GM18858 (cell line): Measurements from ENCODE around the gene RAB31.

Experiments used
- ATAC-seq: cut with Tn5 transposase; IDR thresholded peaks from one replicate; pipeline ENCODE4 v1.9.1; 2021; ENCODE audit not compliant: unreplicated experiment

Gene RAB31

DNA sequence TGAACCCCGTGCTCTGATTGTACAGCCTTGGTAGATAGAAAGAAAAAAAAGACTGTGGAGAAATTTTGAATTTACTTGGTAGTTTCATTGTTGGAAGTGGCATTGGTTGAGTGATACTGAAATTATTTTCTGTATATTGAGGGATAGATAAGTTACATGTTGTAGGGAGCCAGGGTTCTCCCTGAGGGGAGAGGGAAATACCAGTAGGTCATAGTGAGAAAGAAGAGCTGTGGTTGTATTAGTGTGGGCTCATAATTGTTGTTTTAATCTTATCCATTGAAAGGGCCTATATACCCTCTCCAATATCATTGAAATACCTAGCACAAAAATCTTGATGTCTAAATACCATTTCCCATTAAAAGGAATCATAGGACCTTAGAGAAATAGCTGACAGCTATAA is 16.9 kb upstream of the RAB31 start:
- no peak for ATAC-seq

DNA sequence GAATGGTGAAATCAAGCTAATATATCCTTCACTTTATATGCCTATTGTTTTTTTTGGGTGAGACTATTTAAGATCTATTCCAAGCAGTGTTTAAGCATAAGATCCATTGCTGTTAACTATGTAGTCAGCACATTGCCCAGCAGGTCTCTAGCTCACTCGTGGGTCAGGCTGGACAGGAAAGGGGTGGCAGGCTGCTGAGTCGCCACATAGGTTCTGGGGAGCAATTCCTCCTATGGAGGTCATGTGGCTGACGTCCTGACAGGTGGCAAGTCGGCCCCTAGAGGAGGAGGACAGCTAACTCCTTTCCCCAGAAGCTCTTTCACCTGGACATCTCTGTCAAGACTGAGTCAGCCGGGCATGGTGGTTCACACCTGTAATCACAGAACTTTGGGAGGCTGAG is 13.9 kb upstream of the RAB31 start:
- ATAC-seq = no peak

DNA sequence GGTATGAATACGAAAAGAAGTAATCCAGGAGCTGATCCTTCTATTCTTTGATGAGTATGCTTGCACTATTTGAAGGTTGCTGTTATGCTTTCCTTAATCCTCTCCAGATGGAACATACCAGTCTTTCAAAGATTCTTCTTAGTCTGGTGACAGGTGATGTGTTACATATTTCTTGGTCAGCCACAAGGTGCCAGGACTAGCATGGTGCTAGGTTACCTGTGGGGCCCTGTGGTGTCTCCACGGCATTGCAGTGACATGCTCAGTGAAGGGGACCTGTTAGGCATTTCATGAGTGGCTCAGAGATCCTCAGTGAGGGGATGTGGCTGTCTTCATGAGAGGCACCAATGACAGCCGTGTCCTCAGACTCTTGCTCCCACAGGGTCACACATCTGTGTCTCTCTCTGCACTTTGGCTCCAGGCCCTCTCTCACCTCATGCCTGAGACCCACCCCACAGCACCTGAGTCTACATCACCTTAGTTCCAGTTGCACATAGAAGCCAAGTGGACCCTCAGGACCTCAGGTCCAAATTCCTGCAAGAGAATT is 13.1 kb upstream of the RAB31 start:
- no peak for ATAC-seq

DNA sequence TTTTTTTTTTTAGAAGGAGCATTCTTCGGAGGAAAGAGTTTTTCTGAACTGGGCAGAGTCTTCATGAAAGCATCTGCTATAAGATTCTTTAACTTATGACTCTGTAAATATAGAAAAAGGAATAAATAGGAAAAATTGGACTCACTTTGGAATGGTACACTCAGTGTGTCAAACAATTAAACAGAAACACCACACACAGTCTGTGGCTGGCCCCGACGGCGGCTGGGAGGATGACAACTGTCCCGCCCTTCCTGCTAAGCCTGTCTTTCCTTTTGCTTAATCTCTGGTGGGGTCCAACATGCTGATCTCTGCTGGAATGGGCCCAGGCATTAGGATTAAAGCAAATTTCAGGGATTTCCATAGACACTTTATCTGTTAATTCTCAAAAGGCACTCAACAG is 12.5 kb upstream of the RAB31 start:
- no peak for ATAC-seq

DNA sequence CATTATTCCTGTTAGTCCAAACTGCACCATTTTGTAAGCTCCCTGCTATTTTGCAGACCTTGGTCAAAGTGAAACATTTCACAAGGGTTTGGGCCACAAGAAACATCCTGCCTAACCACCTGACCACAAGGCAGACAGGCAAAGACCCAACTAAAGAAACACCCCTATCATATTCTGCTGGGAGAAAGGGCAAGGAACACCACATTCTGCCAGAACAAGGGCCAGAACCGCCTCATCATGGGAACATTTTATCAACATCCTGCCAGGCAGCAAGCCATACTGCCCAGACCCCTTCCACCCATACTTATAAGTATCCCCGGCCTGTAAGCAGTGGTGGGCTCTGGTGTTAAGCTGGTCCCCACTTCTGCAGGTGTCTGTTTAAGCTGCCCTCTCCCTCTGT is 12.0 kb upstream of the RAB31 start:
- no peak for ATAC-seq

DNA sequence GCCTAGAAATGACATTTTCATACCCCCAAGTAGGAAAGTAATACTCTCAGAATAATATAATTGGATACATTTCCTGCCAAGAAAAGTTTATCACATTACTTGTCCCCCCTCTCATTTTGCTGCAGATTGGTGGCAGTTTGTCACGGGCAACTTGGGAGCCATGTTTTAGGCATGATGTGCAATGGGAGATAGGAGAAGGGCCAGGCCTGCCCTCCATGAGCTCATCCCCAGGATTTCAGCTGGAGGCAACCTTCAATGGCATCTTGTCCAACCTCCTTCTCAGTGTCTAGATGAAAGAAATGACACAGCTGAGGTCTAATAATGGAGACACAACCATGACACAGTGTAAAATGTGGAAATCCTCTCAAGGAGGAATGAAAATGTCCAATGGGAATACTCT is 11.4 kb upstream of the RAB31 start:
- ATAC-seq = no peak

DNA sequence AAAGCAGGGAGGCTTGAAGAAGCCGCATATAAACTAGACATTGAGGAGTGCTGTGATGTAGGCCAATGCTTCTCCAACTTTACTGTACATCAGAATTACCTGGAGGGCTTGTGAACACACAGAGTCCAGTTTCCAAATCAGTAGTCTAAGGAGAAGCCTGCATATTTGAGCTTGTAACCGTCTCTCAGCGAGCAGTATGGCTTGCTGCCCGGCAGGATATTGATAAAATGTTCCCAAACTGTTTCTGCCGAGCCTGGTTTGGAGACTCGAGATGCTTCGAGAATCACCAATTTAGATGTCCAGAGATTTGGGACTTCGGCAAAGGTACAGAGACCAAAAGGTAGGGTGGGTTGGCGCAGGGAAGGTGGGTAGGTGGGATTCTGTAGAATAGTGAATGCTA is 11.0 kb upstream of the RAB31 start:
- no peak for ATAC-seq

DNA sequence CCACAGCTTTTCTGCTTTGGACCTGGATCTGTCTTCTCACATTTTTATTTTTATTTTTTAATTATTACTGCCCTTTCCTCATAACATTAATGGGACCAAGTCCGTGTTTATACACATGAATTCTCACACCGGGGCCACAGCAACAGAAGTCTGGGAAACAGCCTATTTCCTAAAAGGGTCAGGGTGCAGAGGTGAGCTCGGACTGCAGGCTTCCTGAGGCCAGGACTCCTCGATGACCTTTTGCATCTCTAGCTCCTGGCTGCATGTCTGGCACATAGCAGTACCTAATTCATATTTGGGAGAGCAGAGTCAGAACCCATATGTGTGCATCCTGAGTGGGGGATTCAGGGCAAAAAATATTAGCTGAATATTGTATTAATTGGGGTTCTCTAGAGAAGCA is 9.6 kb upstream of the RAB31 start:
- ATAC-seq = no peak

DNA sequence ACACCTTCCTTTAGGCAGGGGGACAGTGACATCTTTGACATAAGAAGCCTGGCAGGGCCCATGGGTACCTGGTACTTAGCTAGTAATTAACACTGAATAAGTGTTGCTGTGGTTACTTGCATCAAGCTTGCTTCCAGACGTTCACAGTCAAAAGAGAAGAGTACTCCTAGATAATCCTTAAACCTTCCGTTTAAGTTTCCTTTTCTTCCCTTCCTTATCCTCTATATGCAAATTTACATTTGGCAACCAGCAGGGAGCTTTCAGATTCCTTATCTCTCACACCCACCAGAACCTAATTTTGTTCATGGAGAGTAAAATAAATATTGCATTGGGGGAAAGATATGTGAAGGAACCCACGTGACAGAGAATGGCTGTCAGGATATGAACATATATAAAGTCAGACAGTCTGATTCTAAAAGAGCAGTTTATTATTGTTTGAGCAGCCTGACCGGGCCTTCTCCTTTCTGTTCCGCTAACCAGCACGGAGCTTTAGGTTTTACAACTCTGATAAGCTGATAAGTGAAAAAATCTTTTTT is 7.8 kb upstream of the RAB31 start:
- ATAC-seq = no peak

DNA sequence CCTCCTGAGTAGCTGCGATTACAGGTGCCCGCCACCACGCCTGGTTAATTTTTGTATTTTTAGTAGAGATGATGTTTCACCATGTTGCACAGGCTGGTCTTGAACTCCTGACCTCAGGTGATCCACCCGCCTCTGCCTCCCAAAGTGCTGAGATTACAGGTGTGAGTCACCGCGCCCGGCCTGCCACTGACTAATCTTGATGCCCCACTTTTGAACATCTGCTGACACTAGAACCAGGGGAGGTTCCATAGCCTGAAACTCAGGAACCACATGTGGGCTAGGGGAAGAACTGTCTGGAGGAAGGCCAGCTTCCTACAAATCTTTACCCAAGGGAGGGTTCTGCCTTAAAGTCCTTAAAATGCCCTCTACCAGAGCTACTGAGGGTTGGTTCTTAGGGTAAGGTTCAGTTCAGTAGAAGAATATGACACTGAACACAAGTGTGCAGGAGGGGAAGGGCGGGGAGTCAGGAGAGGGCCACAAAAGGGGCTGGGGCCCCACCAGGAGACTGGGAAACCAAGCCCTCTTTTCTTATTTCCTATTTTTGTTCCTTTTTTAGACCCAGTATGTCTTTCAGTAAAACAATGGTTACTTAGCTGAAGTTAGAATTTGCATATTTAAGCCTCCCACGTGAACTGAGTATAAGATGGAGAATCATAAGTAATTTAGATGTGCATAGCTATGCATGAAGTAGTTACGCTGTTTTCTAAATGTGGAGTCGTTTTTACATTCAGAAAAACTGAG is 6.3 kb upstream of the RAB31 start:
- ATAC-seq = no peak

DNA sequence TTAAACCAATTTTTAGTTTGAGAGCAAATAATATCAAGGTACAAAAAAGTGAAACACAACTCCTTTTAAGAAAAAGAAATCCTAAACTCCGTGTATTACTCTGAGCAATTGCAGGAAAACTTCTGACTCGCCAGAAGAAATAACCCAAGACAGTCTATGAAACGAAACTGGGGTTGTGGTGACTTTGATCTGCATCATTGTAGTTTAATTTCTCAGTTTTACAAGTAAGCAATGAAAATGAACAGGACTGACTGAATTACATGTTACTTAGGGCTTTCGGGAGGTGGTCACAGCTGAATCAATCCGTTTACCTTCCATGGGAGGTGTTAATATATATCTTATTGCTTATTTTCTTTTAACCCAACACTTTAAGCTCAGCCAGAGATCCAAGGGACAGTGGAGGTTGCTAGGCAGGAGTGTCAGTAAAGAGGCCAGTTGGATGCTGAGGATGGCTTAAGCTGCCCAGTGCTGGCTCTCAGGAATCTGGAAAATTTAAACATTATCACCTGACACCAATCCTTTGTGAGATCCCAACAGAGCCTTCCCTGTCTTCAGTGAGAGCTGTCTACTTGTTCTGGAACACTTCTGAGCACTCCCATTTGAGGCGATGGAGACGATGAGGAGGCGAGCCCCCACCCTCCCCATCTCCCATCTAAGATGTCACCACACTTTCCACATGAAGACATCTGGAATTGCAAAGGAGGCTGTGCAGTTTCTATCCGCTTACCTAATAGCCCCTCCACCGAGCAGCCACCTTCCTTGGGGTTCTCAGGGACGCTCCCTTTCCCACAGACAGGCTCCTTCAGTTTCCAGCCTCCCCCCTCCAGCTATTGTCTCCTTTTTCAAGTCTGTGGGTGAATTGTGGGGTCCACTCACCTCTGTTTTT is 3.6 kb upstream of the RAB31 start:
- no peak for ATAC-seq

DNA sequence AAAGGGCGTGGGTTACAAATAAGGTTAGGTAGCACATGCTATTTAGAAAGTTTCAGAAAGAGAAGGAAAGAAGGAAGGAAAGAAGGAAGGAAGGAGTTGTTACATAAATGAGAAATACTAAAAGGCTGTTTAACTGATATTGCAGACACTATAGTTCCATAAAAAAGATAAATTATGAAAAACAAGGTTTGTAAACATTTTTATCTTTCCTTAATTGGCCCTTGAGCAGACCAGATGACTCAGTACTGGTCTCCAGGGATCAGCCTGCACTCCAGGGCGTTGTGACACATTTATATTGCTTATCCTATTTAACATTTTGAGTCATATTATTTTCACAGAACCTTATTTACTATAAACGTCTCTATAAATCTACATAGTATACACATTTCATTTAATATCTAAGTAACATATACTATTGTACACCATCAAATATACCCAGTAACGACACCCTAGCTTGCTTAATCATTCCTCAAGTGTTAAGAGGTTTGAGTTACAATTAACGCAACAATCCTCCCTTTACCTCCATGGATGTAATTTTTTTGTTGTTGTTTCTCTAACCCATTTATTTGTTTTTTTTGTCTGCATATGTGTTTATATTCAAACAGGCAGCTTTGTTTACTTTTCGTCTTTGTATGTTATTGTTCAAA is 2.8 kb upstream of the RAB31 start:
- no peak for ATAC-seq

DNA sequence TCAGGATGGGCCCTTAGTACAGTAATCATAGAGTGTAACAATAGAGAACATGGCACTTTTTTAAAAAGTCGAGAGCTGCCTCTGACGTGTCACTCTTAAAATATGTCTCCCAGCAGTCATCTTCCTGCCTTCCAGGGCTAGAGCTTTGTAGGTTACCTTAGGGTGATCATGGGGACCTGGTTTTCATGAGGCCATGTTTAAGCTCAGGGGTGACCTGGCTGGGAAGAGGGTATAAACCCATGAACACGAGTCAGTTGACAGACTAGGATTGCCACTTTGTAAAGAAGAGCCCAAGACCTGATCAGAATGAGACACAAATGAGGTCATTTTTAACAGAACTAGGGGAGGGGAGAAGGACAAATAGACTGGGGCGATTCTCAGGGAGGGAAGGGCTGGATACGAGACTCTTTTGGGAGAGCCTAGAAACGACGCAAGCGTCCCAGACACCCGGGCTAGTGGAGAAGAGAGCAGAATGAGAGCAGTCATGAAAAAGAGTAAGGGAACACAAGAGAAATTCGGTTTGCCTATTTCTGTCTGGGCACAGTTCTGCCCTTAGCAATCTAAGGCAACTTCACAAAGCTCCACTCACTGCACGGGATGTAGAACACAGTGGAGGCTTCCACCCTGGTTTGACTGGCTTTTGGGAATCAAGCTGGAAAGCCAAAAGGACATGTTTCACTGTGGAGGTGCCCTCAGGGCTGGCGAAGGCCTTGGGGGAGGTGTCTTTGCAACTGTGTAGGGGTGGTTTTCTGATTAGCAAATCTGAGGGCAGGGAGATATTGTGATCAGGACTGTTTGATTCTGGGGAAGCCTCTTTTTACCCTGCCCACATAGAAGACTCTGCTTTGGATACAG is 1.8 kb upstream of the RAB31 start:
- ATAC-seq = no peak

DNA sequence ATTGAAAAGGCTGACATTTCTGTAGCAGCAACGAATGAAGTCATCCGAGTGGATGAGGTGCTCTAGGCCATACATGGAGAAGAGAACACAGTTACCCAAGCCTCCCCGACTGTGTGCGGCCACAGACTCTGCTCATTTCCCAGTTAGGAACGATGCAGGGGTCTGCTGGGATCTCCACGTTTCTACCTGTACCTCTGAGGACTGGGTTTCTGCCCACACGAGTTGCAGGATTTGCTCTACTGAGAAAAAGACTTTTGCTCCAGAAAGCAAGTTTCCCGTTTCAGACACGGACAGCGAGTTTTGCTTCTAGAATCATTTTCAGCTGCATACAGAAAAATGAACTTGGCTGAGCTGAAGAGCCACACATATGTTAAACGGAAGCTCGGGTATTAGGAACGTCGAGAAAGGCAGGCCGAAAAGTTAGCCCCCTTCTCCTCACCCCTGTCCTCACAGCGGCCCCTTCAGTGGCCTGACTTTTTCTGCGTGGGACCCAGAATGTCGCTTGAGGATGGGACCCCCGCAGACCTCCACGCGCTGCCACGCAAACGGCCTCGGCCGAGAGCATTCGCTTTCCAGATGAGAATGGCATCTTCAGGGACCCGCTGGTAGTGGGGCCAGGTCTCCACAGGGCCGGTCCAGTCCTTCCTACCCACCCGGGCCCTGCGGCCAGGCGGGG is 582 bp upstream of the RAB31 start:
- ATAC-seq = no peak

DNA sequence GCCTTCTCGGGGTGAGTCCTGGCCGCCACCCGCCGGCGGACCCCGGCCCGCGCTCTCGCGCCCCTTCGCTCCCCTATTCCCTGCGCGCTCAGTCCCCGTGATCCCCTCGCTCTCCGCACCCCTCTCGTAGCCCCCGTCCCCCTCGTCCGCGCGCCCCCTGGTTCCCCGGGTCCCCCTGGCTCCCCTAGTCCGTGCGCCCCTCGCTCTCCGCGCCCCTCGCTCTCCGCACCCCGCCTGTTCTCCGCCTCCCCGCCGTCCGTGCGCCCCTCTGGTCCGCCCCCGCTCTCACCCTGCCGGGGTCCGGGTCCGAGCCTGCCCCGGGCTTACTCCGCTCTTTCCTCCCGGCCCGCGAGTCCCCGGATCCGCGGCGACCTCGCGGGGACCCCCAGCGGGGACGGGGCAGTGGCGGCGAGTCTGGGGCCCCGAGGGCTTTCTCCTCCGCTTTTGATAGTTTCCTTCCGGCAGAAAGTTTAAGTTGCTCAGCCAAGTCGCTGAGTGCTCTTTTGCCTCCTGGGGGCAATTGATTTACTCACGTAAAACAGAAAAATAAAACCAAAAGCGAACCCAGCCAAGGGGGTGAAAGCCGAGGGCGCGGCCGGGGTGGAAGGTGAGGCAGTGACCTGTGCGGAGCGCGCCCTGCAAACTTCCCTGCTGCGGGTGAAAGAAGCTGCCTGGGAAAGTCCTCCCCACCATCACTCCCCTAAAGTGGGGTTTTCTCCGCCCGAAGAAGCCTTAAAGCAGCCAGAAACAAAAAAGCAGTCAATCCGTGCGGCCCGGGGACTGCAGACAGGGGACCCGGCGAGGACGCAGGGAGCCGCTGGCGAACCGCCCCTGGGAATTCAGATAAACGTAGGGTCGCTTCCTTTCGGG is 568 bp downstream of the RAB31 start:
- ATAC-seq = no peak

DNA sequence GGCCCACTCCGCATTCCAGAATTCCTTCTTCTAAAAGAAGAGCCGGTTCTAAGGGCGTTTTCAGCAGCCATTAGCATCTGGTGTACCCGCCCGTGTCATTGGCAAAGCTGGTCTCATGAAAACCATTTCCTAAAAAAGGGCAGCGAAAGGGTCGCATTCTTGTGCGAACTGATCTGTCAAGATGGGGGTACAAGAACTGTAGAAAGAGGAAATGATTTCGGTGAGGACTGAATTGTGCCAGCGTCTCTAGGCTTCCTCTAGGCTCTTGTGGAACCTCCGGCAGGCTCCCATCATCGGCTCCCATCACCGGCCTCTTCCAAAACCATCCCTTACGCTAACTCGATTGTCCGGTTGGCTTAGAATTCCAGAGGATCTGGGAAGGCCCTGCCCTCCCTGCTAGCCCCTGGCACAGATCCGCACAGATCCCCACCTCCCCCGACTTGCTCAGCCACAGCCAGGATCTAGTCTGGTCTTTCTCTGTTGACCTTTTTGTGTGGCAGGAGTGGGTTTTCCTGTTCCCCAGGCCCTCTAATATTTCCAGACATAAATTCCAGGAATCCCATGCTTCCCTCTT is 1.3 kb downstream of the RAB31 start:
- ATAC-seq = no peak

DNA sequence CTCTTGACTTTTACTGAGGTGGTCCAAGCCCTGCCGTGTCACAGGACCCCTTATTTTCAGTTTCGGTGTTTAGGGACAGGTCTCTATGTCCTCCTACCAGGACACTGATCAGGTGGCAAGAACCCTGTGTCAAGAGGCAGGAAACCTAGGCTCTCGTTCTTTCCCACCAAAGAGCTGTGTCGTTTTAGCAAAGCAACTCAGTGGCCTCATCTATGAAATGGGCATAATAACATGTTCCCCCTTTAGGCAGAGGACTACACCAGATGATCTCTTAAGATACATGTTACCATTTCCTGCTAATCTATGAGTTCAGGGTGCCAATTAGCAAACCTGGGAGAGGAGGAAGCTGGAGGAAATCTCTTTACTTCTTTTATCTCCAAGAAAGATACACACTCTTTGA is 1.9 kb downstream of the RAB31 start:
- no peak for ATAC-seq

DNA sequence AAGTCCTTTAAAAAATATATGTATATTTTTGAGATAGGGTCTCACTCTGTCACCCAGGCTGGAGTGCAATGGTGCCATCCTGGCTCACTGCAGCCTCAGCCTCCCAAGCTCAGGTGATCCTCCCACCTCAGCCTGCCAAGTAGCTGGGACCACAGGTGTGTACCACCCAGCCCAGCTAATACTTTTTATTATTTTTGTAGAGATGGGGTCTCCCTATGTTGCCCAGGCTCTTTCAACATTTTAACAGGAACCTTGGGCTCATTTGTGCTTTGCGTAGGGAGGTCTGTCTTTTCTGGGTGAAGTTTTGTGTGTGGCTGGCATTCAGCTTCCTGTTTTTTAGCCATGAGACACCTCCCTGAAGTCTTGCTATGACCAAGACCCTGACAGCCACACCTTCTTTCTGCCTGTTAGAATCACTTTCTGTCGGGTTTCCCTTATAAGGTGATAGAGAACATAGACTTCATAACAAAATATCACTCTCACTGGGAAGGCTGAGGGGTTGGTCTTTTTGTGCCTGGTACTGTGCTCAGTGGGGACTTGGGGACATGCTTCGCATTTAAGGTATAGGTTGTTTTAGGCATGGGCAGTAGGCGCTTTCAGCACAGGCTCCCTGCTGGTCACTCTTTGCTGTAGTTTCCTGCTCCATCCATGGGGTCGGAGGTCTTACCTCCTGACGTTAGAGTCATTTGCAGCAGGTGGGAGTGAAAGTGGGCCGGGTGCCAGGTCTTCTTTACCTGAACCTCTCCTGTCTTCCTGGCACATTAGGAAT is 3.4 kb downstream of the RAB31 start:
- ATAC-seq = peak; percentile 74
